Psoas muscle (tissue), 8 donors: ENCODE results near the gene ARHGAP30. TPM values are rescaled to one million over a fixed set of nuclear protein-coding genes. Genes with fewer than 3 reads are reported as not detected.
"Not testable (repeated sequence)": the region's sequence is repeated elsewhere in the genome, so short reads cannot be mapped to it uniquely, and the experiment has no call there.

Experiments used
- ATAC-seq, 4 donors: fragments of 200-7000 bp; cut with Tn5 transposase; one replicate each; pipeline ENCODE4 v1.9.1; 2020; ENCODE audit warnings: moderate library complexity in 3 of 4, mild to moderate bottlenecking in 2 of 4
- DNase-seq, 2 donors: peaks; one replicate each; pipeline ENCODE4 v3.0.0-alpha.2; 2020
- H3K27ac ChIP-seq: fragments of 200-600 bp; one replicate; pipeline ENCODE4 v1.8.0; 2022
- H3K27me3 ChIP-seq, 3 donors: fragments of 200-600 bp in 1 of 3; one replicate each; pipeline versions ENCODE4 v1.6.1 to v1.8.0; 2013 to 2022; ENCODE audit warnings: low read length in 2 of 3, mild to moderate bottlenecking in 2 of 3, moderate library complexity in 1 of 3; ENCODE audit not compliant: insufficient read depth in 3 of 3
- H3K36me3 ChIP-seq, 2 donors: fragments of 200-600 bp in 1 of 2; one replicate each; pipeline versions ENCODE4 v1.6.1 to v1.8.0; 2013 to 2022; ENCODE audit warnings: low read depth in 1 of 2, mild to moderate bottlenecking in 1 of 2, moderate library complexity in 1 of 2; ENCODE audit not compliant: insufficient read depth in 1 of 2
- H3K4me1 ChIP-seq: fragments of 200-600 bp; one replicate; pipeline ENCODE4 v1.8.0; 2022
- H3K4me3 ChIP-seq: fragments of 200-600 bp; one replicate; pipeline ENCODE4 v1.8.0; 2022; ENCODE audit warnings: mild to moderate bottlenecking
- H3K9me3 ChIP-seq: fragments of 200-600 bp; one replicate; pipeline ENCODE4 v1.8.0; 2022
- CTCF ChIP-seq: fragments of 200-600 bp; IDR thresholded peaks from one replicate; pipeline ENCODE4 v1.8.0; 2022; ENCODE audit warnings: antibody characterized with exemption
- WGBS, 3 donors: extraction: QIAGEN DNeasy Blood & Tissue Kit; methylation state at CpG; one replicate each; pipeline versions ENCODE4 v1.1.6 to v1.1.7; 2013; 5-methylcytosine and 5-hydroxymethylcytosine counted together
- intact Hi-C, 2 donors: fragments of 100-400 bp; cut with DNase I; formaldehyde crosslinking; loops; one replicate each; pipeline versions ENCODE4 v1.11.0 to v1.14.2; 2022
- polyA plus RNA-seq, 3 donors: library from polyadenylated mRNA; stranded (reverse); fragments of 200-250 nt; gene quantifications; one replicate each; pipeline ENCODE4 v1.2.3, GENCODE V29; 2013
- total RNA-seq, 4 donors: library from RNA; stranded (reverse); fragmentation: NEBNext Ultra II Directional in 2 of 4; extraction: Animal tissue kit (Norgen Biotek cat#: 25700) in 2 of 4; gene quantifications; one replicate each; pipeline versions ENCODE4 v1.2.1 to v1.2.4, GENCODE V29; 2021 to 2023
- donor health status: healthy with polysubstance abuse.
- donor health status: DM: no; HTN: no; CAD: no; lungs with moderate emphysema.
- donor health status: Bipolar disorder and iron deficiency.
- donor health status: healthy.
- donor health status: DM: yes; HTN: yes; CAD: no.
- donor health status: DM: no; HTN: no; CAD: no.
- donor health status: DM: no; HTN: no; CAD: no.
- donor health status: DM: yes; HTN: yes; CAD: no.

The ARHGAP30 gene
- total and polyA plus RNA-seq, 7 donors: 0.44 to 3.3 (median 1.6) TPM

GRCh38 chr1:161020509-161021164 is 49.1 kb downstream of the ARHGAP30 start, which contains the start of gene F11R:
Gene F11R (minus strand): TSS chr1:161021152. CDS start chr1:161021073, 79 bp downstream.
- peak within 1 kb of the TSS; percentile 70 for H3K4me3 ChIP-seq
- peak; percentile 23 to 53 for DNase-seq
- peaks cover 0 to 49% (median 3%) of the 10 kb centered on the region in 3 donors for H3K27me3 ChIP-seq
- H3K27ac ChIP-seq: peak within 1 kb of the TSS; percentile 62
- 7 to 19% (median 12%) methylated on average over 35 to 36 of the region's 36 CpGs for WGBS, 3 donors
- TF ChIP-seq CTCF: peak; percentile 7
- H3K4me1 ChIP-seq: peaks cover 6% of the 10 kb centered on the region
- intact Hi-C loops: no loop called here
- ATAC-seq: peak; percentile 28 to 78 (median 62)
- H3K36me3 ChIP-seq: no peaks in the 10 kb centered on the region
- H3K9me3 ChIP-seq: no peaks in the 10 kb centered on the region

- DNase-seq: no peak
- 43 to 57% (median 46%) methylated on average over 10 of the region's 10 CpGs for WGBS, 3 donors
Measured at GRCh38 chr1:161019751-161020495, 49.8 kb downstream of the ARHGAP30 start.

GRCh38 chr1:161019111-161019660 is 50.5 kb downstream of the ARHGAP30 start:
- ATAC-seq, H3K36me3 ChIP-seq, H3K9me3 ChIP-seq, H3K4me1 ChIP-seq, DNase-seq, intact Hi-C loops: not testable (repeated sequence)
- Histone ChIP-seq H3K27me3 (peaks cover 0 to 49% (median 3%) of the 10 kb centered on the region in 3 donors), H3K27ac (peak overlapping the region; percentile 62), H3K4me3 (peak overlapping the region; percentile 70)
- 87 to 89% (median 87%) methylated on average over 15 of the region's 15 CpGs for WGBS, 3 donors

More at GRCh38 chr1:161019751-161020495, 49.8 kb downstream of the ARHGAP30 start:
- Histone ChIP-seq H3K4me3 (peak overlapping the region; percentile 70), H3K4me1 (peaks cover 6% of the 10 kb centered on the region), H3K27me3 (peaks cover 0 to 49% (median 3%) of the 10 kb centered on the region in 3 donors), H3K36me3 (no peaks in the 10 kb centered on the region), H3K27ac (peak overlapping the region; percentile 62), H3K9me3 (no peaks in the 10 kb centered on the region)
- TF ChIP-seq CTCF: no peak
- intact Hi-C loops: no loop called here
- ATAC-seq: peak in 1 of 4 donors; percentile 32

- Histone ChIP-seq H3K4me1 (peaks cover 9% of the 10 kb centered on the region), H3K4me3 (no peak overlapping the region), H3K27me3 (peaks cover 0 to 49% (median 3%) of the 10 kb centered on the region in 3 donors), H3K27ac (no peak overlapping the region), H3K36me3 (no peaks in the 10 kb centered on the region), H3K9me3 (no peaks in the 10 kb centered on the region)
- no peak for TF ChIP-seq CTCF
- DNase-seq: no peak
- no peak for ATAC-seq
- intact Hi-C loops: no loop called here
- 86 to 100% (median 96%) methylated on average over 1 of the region's 1 CpG for WGBS, 3 donors
Measured at GRCh38 chr1:161018631-161018930, 51.1 kb downstream of the ARHGAP30 start.
